ENCODE data around the gene AGBL4. TPM values are rescaled to one million over a fixed set of nuclear protein-coding genes. Genes with fewer than 3 reads are reported as not detected.
"Not testable (repeated sequence)": the region's sequence is repeated elsewhere in the genome, so short reads cannot be mapped to it uniquely, and the experiment has no call there.

AGBL4 gene
- total and polyA plus RNA-seq, 2 of the 13 experiments (the other 11 are each of a cell fraction or from before 2014, with no cell fraction given), result not detected

DNA sequence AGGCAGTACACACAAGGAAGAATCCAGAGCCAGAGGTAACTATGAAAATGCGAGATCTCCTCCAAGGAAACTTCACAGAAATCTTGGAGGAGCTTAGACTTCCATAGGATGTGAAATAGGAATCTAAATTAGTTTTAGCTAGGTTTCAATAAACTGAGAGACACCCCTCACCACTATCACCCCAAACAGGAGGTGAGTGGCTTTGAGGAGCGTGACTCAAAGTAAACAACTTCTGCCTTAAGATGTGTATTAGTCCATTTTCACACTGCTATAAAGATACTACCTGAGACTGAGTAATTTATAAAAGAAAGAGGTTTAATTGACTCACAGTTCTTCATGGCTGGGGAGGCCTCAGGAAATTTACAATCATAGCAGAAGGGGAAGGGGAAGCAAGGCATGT lies 703.3 kb downstream of the AGBL4 start:
- POLR2A ChIA-PET; H3K27ac ChIP-seq (ENCODE audit: extremely low read length, insufficient read depth, low read length); FAIRE-seq; H2AFZ ChIP-seq (ENCODE audit: low read length); DNase-seq (ENCODE audit: low spot score); BruUV-seq (replicated peaks); H3K36me3 ChIP-seq (replicated peaks in 1 of 2; ENCODE audit: control insufficient read depth in 1 of 2, insufficient read depth in 2 of 2, low read length in 2 of 2); H3K79me2 ChIP-seq (ENCODE audit: insufficient read depth, low read length); H3K4me3 ChIP-seq (replicated peaks in 1 of 3; ENCODE audit: insufficient read depth in 1 of 3, low read depth in 2 of 3, low read length in 3 of 3); H3K4me1 ChIP-seq (ENCODE audit: insufficient read depth, low read length); H4K20me1 ChIP-seq (ENCODE audit: insufficient read depth, low read length); ATAC-seq; CTCF ChIA-PET (ENCODE audit: low intra/inter-chr PET ratio, low total read pairs); in situ Hi-C loops (cut with HindIII; ENCODE audit: extremely low pct_ligation_motif_present, low pct_unique_long_range_greater_than_20kb); H3K27me3 ChIP-seq (ENCODE audit: control insufficient read depth in 1 of 2, insufficient read depth in 2 of 2, low read length in 2 of 2); H3K9ac ChIP-seq (ENCODE audit: insufficient read depth, low read depth, low read length); intact Hi-C loops (cut with micrococcal nuclease; ENCODE audit: unreplicated experiment); H3K4me2 ChIP-seq (ENCODE audit: low read depth, low read length): not testable (repeated sequence)
- WGBS (ENCODE audit: low lambda C conversion rate), result 0% methylated on average over 2 of the region's 2 CpGs
- H3K9me3 ChIP-seq (ENCODE audit: low read length), result peaks cover 70% of the 10 kb centered on the region

DNA sequence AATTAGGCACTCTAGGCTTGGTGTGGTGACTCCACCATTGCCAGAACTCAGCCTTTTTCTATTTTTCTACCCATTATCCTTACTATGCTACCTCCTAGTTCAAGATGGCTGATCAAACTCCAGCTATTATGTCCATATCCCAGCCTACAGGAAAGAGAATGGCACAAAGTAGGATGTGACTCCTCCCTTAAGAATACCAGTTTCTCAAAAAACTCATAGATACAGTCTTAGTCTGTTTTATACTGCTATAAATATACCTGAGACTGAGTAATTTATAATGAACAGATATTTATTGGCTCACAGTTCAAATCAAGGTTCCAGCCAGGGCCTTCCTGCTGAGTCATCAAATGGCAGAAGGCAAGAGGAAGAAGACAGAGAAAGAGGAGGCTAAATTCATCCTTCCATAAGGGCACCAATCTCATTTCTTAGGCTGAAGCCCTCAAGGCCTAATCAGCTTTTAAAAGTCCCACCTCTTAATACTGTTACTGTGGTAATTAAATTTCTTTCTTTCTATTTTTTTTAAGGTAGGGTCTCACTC lies 704.3 kb downstream of the AGBL4 start:
- no peak overlapping the region for H2AFZ ChIP-seq (ENCODE audit: low read length)
- in situ Hi-C loops (cut with HindIII; ENCODE audit: extremely low pct_ligation_motif_present, low pct_unique_long_range_greater_than_20kb), result no loop called here

More for the DNA sequence above, 704.3 kb downstream of the AGBL4 start:
- Histone ChIP-seq H3K79me2 (ENCODE audit: insufficient read depth, low read length) (no peaks in the 10 kb centered on the region), H3K4me2 (ENCODE audit: low read depth, low read length) (no peak overlapping the region), H4K20me1 (ENCODE audit: insufficient read depth, low read length) (no peaks in the 10 kb centered on the region), H3K4me1 (ENCODE audit: insufficient read depth, low read length) (no peaks in the 10 kb centered on the region), H3K27ac (ENCODE audit: extremely low read length, insufficient read depth, low read length) (no peak overlapping the region), H3K36me3 (replicated peaks in 1 of 2; ENCODE audit: control insufficient read depth in 1 of 2, insufficient read depth in 2 of 2, low read length in 2 of 2) (no peaks in the 10 kb centered on the region), H3K4me3 (replicated peaks in 1 of 3; ENCODE audit: insufficient read depth in 1 of 3, low read depth in 2 of 3, low read length in 3 of 3) (no peak overlapping the region), H3K9ac (ENCODE audit: insufficient read depth, low read depth, low read length) (no peak overlapping the region), H3K9me3 (ENCODE audit: low read length) (peaks cover 64% of the 10 kb centered on the region), H3K27me3 (ENCODE audit: control insufficient read depth in 1 of 2, insufficient read depth in 2 of 2, low read length in 2 of 2) (no peaks in the 10 kb centered on the region)
- peak; percentile 82 to 90 for TF ChIP-seq MAFK (conservative IDR thresholded peaks at IDR 0.05 in 1 of 2, IDR thresholded peaks at IDR 0.05 in 1 of 2; ENCODE audit: low read length in 2 of 2)
- TF ChIP-seq, protein P1, sequence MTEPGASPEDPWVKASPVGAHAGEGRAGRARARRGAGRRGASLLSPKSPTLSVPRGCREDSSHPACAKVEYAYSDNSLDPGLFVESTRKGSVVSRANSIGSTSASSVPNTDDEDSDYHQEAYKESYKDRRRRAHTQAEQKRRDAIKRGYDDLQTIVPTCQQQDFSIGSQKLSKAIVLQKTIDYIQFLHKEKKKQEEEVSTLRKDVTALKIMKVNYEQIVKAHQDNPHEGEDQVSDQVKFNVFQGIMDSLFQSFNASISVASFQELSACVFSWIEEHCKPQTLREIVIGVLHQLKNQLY (CRISPR knock-in tag; IDR thresholded peaks at IDR 0.05), result no peak
- TF ChIP-seq MAFF (IDR thresholded peaks at IDR 0.05; ENCODE audit: low read depth, low read length), result peak; percentile 80
- intact Hi-C loops (cut with micrococcal nuclease; ENCODE audit: unreplicated experiment), result no loop called here
- FAIRE-seq, result no peak
- no peak for DNase-seq (ENCODE audit: low spot score)
- POLR2A ChIA-PET, result no interaction called here
- CTCF ChIA-PET (ENCODE audit: low intra/inter-chr PET ratio, low total read pairs), result no interaction called here
- no TSS peak for BruUV-seq (replicated peaks)
- ATAC-seq, result no peak
